Naive thymus-derived CD8-positive, alpha-beta T cell (primary cell): ENCODE measurements around the gene SLC9A2. TPM values are rescaled to one million over a fixed set of nuclear protein-coding genes. Genes with fewer than 3 reads are reported as not detected.

ENCODE experiments used
- ATAC-seq, 2 donors: fragments of 150-1000 bp; cut with Tn5 transposase in 1 of 2; sonication (Bioruptor Pico), chemical (Tn5 transposase) in 1 of 2; 1 replicate in 1 of 2; 2 replicates in 1 of 2; pipeline ENCODE4 v1.10.0; 2021; ENCODE audit warnings: mild to moderate bottlenecking in 2 of 2, moderate library complexity in 2 of 2
- POLR2A ChIA-PET: fragments of 350-600 bp; sonication (Branson Sonifier 250); formaldehyde crosslinking; loops from one replicate; lab custom pipeline; 2021; ENCODE audit warnings: antibody characterized with exemption; lab: Charles Lee
- DNase-seq, 10 donors: peaks; one replicate each; pipeline versions ENCODE4 v3.0.0 to v3.0.0-alpha.2; 2020 to 2022
- H3K27ac Mint-ChIP-seq, 10 donors: one replicate each; pipeline ENCODE4 v1.8.0; 2020 to 2022; ENCODE audit warnings: mild to moderate bottlenecking in 10 of 10, mixed read lengths in 10 of 10, moderate library complexity in 4 of 10, inconsistent platforms in 1 of 10
- H3K27me3 Mint-ChIP-seq, 5 donors: one replicate each; pipeline ENCODE4 v1.8.0; 2021 to 2022; ENCODE audit warnings: mixed read lengths in 5 of 5
- H3K36me3 Mint-ChIP-seq, 3 donors: one replicate each; pipeline ENCODE4 v1.8.0; 2020 to 2022; ENCODE audit warnings: mixed read lengths in 3 of 3, mild to moderate bottlenecking in 2 of 3, inconsistent platforms in 1 of 3
- H3K4me1 Mint-ChIP-seq, 4 donors: one replicate each; pipeline ENCODE4 v1.8.0; 2021 to 2022; ENCODE audit warnings: mixed read lengths in 4 of 4
- H3K4me3 Mint-ChIP-seq, 10 donors: one replicate each; pipeline ENCODE4 v1.8.0; 2020 to 2022; ENCODE audit warnings: mild to moderate bottlenecking in 10 of 10, mixed read lengths in 10 of 10, moderate library complexity in 6 of 10, inconsistent platforms in 1 of 10
- H3K9me3 Mint-ChIP-seq, 9 donors: one replicate each; pipeline ENCODE4 v1.8.0; 2020 to 2022; ENCODE audit warnings: mixed read lengths in 9 of 9, mild to moderate bottlenecking in 3 of 9, inconsistent platforms in 1 of 9, moderate library complexity in 1 of 9
- polyA plus RNA-seq, 3 donors: library from polyadenylated mRNA; unstranded; fragments of 300-500 nt; fragmentation: Illumina TruSeq; gene quantifications; one replicate each; pipeline ENCODE4 v1.2.3, GENCODE V29; 2021
- total RNA-seq, 8 experiments: library from RNA in 2 of 8; stranded (reverse) in 2 of 8; gene quantifications; one replicate each; pipeline ENCODE4 v1.2.3 and lab custom pipeline; 2021 to 2026

The SLC9A2 gene
- total and polyA plus RNA-seq, 5 experiments from 2014 or later = not detected

DNA sequence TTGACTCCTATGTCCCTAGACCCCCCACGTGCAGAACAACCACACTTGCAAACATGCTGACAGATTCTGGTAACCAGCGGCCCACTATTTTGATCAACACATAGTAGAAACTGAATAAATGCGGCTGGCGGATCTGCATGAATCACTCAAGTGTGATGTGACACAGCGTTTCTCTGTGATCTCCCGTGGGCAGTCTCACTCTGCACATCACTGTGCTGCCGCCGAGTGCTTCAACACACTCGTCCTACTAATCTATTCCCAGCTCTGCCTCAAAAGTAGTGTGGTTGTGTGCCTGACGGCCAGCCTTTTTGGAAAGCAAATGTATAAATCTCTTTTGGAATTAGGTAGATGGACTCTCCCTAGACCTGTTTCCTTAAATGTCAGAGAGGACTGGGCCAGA, 105.2 kb downstream of the SLC9A2 start:
- H3K4me3 Mint-ChIP-seq = no peak overlapping the region
- H3K9me3 Mint-ChIP-seq = no peaks in the 10 kb centered on the region
- no peak overlapping the region for H3K27ac Mint-ChIP-seq
- H3K4me1 Mint-ChIP-seq = peaks cover 0 to 8% (median 0%) of the 10 kb centered on the region in 4 donors
- ATAC-seq (no peak), DNase-seq (no peak)
- H3K27me3 Mint-ChIP-seq = no peaks in the 10 kb centered on the region
- POLR2A ChIA-PET = no interaction called here
- peaks cover 24 to 93% (median 27%) of the 10 kb centered on the region in 3 donors for H3K36me3 Mint-ChIP-seq

- Mint-ChIP-seq H3K27me3 (no peaks in the 10 kb centered on the region), H3K9me3 (no peaks in the 10 kb centered on the region), H3K4me1 (peaks cover 0 to 6% (median 0%) of the 10 kb centered on the region in 4 donors), H3K27ac (peak overlapping the region in 1 of 10 donors; percentile 50), H3K36me3 (peaks cover 12 to 87% (median 21%) of the 10 kb centered on the region in 3 donors), H3K4me3 (no peak overlapping the region)
- DNase-seq = no peak
- POLR2A ChIA-PET = no interaction called here
- no peak for ATAC-seq
Observed at GRCh38 chr2:102726128-102727087, 107.1 kb downstream of the SLC9A2 start.

- no peak for ATAC-seq
- peak overlapping the region; percentile 90 to 98 (median 94) for H3K4me3 Mint-ChIP-seq
- POLR2A ChIA-PET = no interaction called here
Observed at GRCh38 chr2:102735416-102736109, 116.2 kb downstream of the SLC9A2 start.

GRCh38 chr2:102736110-102736409, 116.7 kb downstream of the SLC9A2 start:
- Mint-ChIP-seq H3K4me3 (peak overlapping the region; percentile 90 to 98 (median 94)), H3K27me3 (no peaks in the 10 kb centered on the region), H3K4me1 (peaks cover 14 to 53% (median 45%) of the 10 kb centered on the region in 4 donors), H3K27ac (peak overlapping the region; percentile 83 to 95 (median 93)), H3K9me3 (no peaks in the 10 kb centered on the region), H3K36me3 (peaks cover 0 to 11% (median 1%) of the 10 kb centered on the region in 3 donors)
- POLR2A ChIA-PET = no interaction called here
- ATAC-seq (peak in 1 of 2 donors; percentile 16), DNase-seq (peak in 1 of 10 donors; percentile 8)

More at GRCh38 chr2:102735416-102736109, 116.2 kb downstream of the SLC9A2 start:
- DNase-seq = peak in 3 of 10 donors; percentile 1 to 15 (median 3)
- H3K9me3 Mint-ChIP-seq = no peaks in the 10 kb centered on the region
- peak overlapping the region; percentile 83 to 95 (median 93) for H3K27ac Mint-ChIP-seq
- peaks cover 16 to 53% (median 45%) of the 10 kb centered on the region in 4 donors for H3K4me1 Mint-ChIP-seq
- peaks cover 0 to 16% (median 4%) of the 10 kb centered on the region in 3 donors for H3K36me3 Mint-ChIP-seq
- no peaks in the 10 kb centered on the region for H3K27me3 Mint-ChIP-seq

DNA sequence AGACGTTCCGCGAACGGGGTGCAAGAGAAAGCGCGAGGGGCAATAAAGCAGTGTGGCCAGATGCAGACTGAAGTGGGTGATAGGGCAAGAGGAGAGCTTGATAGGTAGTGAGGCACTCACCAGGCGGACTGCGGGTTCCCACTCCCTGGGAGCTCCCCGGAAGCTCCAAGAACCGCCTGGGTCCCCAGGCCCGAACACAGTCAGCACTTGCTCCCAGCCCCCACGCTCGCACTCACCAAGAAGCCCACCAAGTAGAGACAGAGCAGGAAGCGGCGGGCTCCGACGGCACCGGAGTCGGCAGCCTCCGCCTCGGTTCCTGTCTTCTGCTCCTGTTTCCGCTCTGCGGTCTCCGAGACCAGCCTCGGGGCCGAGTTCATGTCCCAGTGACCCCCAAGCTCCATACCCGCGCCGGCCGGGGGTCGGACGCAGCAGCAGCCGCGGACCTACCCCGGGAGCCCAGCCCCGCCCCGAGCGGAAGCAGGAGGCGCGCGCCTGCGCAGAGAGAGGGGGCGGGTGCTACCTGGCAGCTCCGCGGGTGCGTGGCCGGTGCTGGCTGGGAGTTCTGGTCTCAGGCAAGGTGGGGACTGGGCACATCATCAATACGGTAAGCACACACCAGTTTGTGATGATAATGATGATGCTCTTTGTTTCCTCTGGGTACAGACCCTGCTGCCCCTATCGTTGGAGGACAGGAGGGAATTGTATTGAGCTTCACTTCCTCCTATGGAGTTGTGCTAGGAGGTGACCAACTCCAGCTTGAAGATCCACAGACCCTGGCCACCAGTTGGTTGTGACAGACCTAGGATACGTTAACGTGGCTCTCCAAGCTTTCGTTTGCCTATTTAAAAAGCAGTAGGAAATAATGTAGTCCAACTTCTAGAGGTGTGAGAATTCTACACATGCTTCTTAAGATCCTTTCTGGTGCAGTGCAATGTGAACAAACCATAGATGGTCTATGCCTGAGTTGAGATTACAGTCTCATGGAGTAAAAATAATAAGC, 117.4 kb downstream of the SLC9A2 start:
- peak; percentile 71 to 89 (median 84) for DNase-seq
- POLR2A ChIA-PET = no interaction called here
- H3K36me3 Mint-ChIP-seq = peaks cover 4 to 6% (median 5%) of the 10 kb centered on the region in 3 donors
- H3K27me3 Mint-ChIP-seq = no peaks in the 10 kb centered on the region
- H3K27ac Mint-ChIP-seq = peak overlapping the region; percentile 88 to 95 (median 93)
- peak; percentile 86 to 94 for ATAC-seq
- H3K9me3 Mint-ChIP-seq = peaks cover 0 to 2% (median 0%) of the 10 kb centered on the region in 9 donors
- H3K4me3 Mint-ChIP-seq = peak overlapping the region; percentile 90 to 98 (median 94)
- peaks cover 14 to 53% (median 45%) of the 10 kb centered on the region in 4 donors for H3K4me1 Mint-ChIP-seq

GRCh38 chr2:102737431-102737830, 118.1 kb downstream of the SLC9A2 start:
- Mint-ChIP-seq H3K4me1 (peaks cover 14 to 53% (median 45%) of the 10 kb centered on the region in 4 donors), H3K4me3 (peak overlapping the region; percentile 90 to 98 (median 94)), H3K36me3 (peaks cover 0 to 8% (median 7%) of the 10 kb centered on the region in 3 donors), H3K27me3 (peaks cover 0 to under 1% (median 0%) of the 10 kb centered on the region in 5 donors), H3K27ac (peak overlapping the region; percentile 26 to 95 (median 92)), H3K9me3 (peaks cover 0 to 2% (median 0%) of the 10 kb centered on the region in 9 donors)
- POLR2A ChIA-PET = no interaction called here
- DNase-seq (no peak), ATAC-seq (no peak)

- Mint-ChIP-seq H3K9me3 (peaks cover 0 to 10% (median 3%) of the 10 kb centered on the region in 9 donors), H3K27me3 (peaks cover 0 to 1% (median 0%) of the 10 kb centered on the region in 5 donors), H3K36me3 (peaks cover 3 to 17% (median 8%) of the 10 kb centered on the region in 3 donors), H3K4me3 (no peak overlapping the region), H3K4me1 (peaks cover 0 to 13% (median 6%) of the 10 kb centered on the region in 4 donors), H3K27ac (no peak overlapping the region)
- no peak for DNase-seq
- ATAC-seq = no peak
- POLR2A ChIA-PET = no interaction called here
Observed at GRCh38 chr2:102743259-102743658, 123.9 kb downstream of the SLC9A2 start.

- Mint-ChIP-seq H3K9me3 (peaks cover 0 to 10% (median 3%) of the 10 kb centered on the region in 9 donors), H3K4me3 (no peak overlapping the region), H3K4me1 (peaks cover 0 to 6% (median under 1%) of the 10 kb centered on the region in 4 donors), H3K36me3 (peaks cover 0 to 10% (median 3%) of the 10 kb centered on the region in 3 donors), H3K27ac (no peak overlapping the region), H3K27me3 (no peaks in the 10 kb centered on the region)
- POLR2A ChIA-PET = no interaction called here
- ATAC-seq (no peak), DNase-seq (no peak)
Observed at GRCh38 chr2:102748107-102748506, 128.8 kb downstream of the SLC9A2 start.

DNA sequence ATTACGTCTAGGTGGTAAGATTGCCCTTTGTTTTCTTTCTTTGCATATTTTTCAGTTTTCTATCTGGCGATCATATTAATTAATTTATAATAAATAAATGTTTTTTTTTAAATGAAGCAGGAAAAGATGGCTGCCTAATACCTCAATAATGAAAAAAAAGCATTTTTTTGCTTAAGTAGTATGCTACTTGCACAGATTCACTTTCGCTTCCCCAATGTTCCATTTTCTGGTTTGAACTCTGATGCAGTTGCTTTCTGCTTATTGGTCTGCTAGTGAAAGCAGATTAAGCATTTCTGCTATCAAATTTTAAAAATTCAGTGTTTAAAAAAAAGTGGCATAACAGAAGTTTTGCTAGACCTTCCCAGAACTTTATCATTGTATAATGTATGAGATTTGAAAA, 130.6 kb downstream of the SLC9A2 start:
- POLR2A ChIA-PET = no interaction called here
- no peak for DNase-seq
- Mint-ChIP-seq H3K27me3 (no peaks in the 10 kb centered on the region), H3K9me3 (peaks cover 0 to 6% (median under 1%) of the 10 kb centered on the region in 9 donors), H3K27ac (no peak overlapping the region), H3K4me1 (peaks cover 0 to 6% (median 1%) of the 10 kb centered on the region in 4 donors), H3K4me3 (no peak overlapping the region), H3K36me3 (peaks cover 0 to 6% (median 3%) of the 10 kb centered on the region in 3 donors)
- ATAC-seq = no peak

- Mint-ChIP-seq H3K36me3 (peaks cover 4 to 11% (median 5%) of the 10 kb centered on the region in 3 donors), H3K27me3 (no peaks in the 10 kb centered on the region), H3K4me3 (no peak overlapping the region), H3K9me3 (no peaks in the 10 kb centered on the region), H3K27ac (no peak overlapping the region), H3K4me1 (peaks cover 0 to 10% (median 4%) of the 10 kb centered on the region in 4 donors)
- peak in 5 of 10 donors; percentile 9 to 48 (median 35) for DNase-seq
- peak in 1 of 2 donors; percentile 57 for ATAC-seq
- POLR2A ChIA-PET = no interaction called here
Observed at GRCh38 chr2:102753563-102754159, 134.3 kb downstream of the SLC9A2 start.

- Mint-ChIP-seq H3K4me1 (peaks cover 0 to 10% (median 4%) of the 10 kb centered on the region in 4 donors), H3K9me3 (no peaks in the 10 kb centered on the region), H3K36me3 (peaks cover 4 to 12% (median 5%) of the 10 kb centered on the region in 3 donors), H3K27me3 (no peaks in the 10 kb centered on the region), H3K27ac (no peak overlapping the region), H3K4me3 (no peak overlapping the region)
- no peak for DNase-seq
- POLR2A ChIA-PET = no interaction called here
- no peak for ATAC-seq
Observed at GRCh38 chr2:102754456-102755145, 135.2 kb downstream of the SLC9A2 start.
